SK-N-SH (cell line): ENCODE measurements around the gene LGALS16. TPM values are rescaled to one million over a fixed set of nuclear protein-coding genes. Genes with fewer than 3 reads are reported as not detected.

ENCODE experiments used
- CTCF ChIA-PET: fragments of 300-600, 350-600 bp; formaldehyde crosslinking; extraction: SDS; loops from one replicate; lab custom pipeline; 2021; lab: Yijun Ruan, JAX
- POLR2A ChIA-PET: fragments of 350-600 bp; sonication (Branson Sonifier 250); formaldehyde crosslinking; extraction: SDS; loops from one replicate; lab custom pipeline; 2020; ENCODE audit warnings: antibody characterized with exemption, inconsistent platforms; lab: Yijun Ruan, JAX
- DNase-seq: peaks from one replicate; pipeline ENCODE4 v3.0.0; 2012
- H2AFZ ChIP-seq: fragments of 200-600 bp; sonication (generic); 2 replicates; pipeline ENCODE4 v1.8.1; 2016; ENCODE audit warnings: antibody characterized with exemption, mild to moderate bottlenecking, low read depth
- H3F3A ChIP-seq: fragments of 200-600 bp; sonication (generic); replicated peaks from 2 replicates; pipeline ENCODE3; 2016; ENCODE audit warnings: antibody characterized with exemption, mild to moderate bottlenecking; ENCODE audit not compliant: insufficient read depth
- H3K27ac ChIP-seq, 2 experiments: fragments of 200-500 bp in 1 of 2; fragments of 200-600 bp in 1 of 2; sonication (Bioruptor generic) in 1 of 2; sonication (generic), shearing (Covaris generic) in 1 of 2; 2 replicates each; pipeline versions ENCODE4 v1.5.1 to v1.6.1; 2014 to 2016; ENCODE audit warnings: low read depth in 2 of 2, inconsistent platforms in 1 of 2, low read length in 1 of 2, mild to moderate bottlenecking in 1 of 2, mixed read lengths in 1 of 2
- H3K27me3 ChIP-seq: fragments of 200-600 bp; sonication (generic), shearing (Covaris generic); 2 replicates; pipeline ENCODE4 v1.6.1; 2016; ENCODE audit warnings: mixed run types; ENCODE audit not compliant: insufficient read depth
- H3K36me3 ChIP-seq, 2 experiments: fragments of 200-500 bp in 1 of 2; fragments of 200-600 bp in 1 of 2; sonication (Bioruptor generic) in 1 of 2; sonication (generic) in 1 of 2; replicated peaks in 1 of 2; 2 replicates each; pipeline versions ENCODE3 to v1.5.1; 2014 to 2016; ENCODE audit warnings: low read length in 1 of 2, mild to moderate bottlenecking in 1 of 2; ENCODE audit not compliant: insufficient read depth in 2 of 2, control insufficient read depth in 1 of 2
- H3K4me1 ChIP-seq, 2 experiments: fragments of 200-500 bp in 1 of 2; fragments of 200-600 bp in 1 of 2; sonication (Bioruptor generic) in 1 of 2; sonication (generic), shearing (Covaris generic) in 1 of 2; 2 replicates each; pipeline versions ENCODE4 v1.5.1 to v1.6.1; 2014 to 2016; ENCODE audit warnings: low read depth in 1 of 2, low read length in 1 of 2, mixed run types in 1 of 2; ENCODE audit not compliant: insufficient read depth in 2 of 2, control insufficient read depth in 1 of 2
- H3K4me2 ChIP-seq: fragments of 200-600 bp; sonication (generic), shearing (Covaris generic); 2 replicates; pipeline ENCODE4 v1.6.1; 2017; ENCODE audit warnings: mixed run types
- H3K4me3 ChIP-seq, 2 experiments: fragments of 200-500 bp in 1 of 2; fragments of 200-600 bp in 1 of 2; sonication (Bioruptor generic) in 1 of 2; sonication (generic), shearing (Covaris generic) in 1 of 2; 2 replicates each; pipeline versions ENCODE4 v1.5.1 to v1.8.1; 2014 to 2016; ENCODE audit warnings: low read depth in 2 of 2, inconsistent platforms in 1 of 2, low read length in 1 of 2, mild to moderate bottlenecking in 1 of 2, mixed read lengths in 1 of 2, moderate library complexity in 1 of 2
- H3K79me2 ChIP-seq: fragments of 200-600 bp; sonication (generic); 2 replicates; pipeline ENCODE4 v1.8.1; 2017; ENCODE audit warnings: mild to moderate bottlenecking; ENCODE audit not compliant: insufficient read depth
- H3K9ac ChIP-seq: fragments of 200-600 bp; sonication (generic); 2 replicates; pipeline ENCODE4 v1.6.1; 2017; ENCODE audit warnings: mixed run types
- H3K9me2 ChIP-seq: fragments of 200-600 bp; sonication (generic); 2 replicates; pipeline ENCODE4 v1.6.1; 2017; ENCODE audit warnings: mixed run types
- H3K9me3 ChIP-seq: fragments of 200-600 bp; sonication (generic); 2 replicates; pipeline ENCODE4 v1.6.1; 2017; ENCODE audit warnings: mixed run types, mild to moderate bottlenecking, moderate library complexity
- H4K20me1 ChIP-seq: fragments of 200-600 bp; sonication (generic); 2 replicates; pipeline ENCODE4 v1.6.1; 2017; ENCODE audit warnings: mild to moderate bottlenecking, mixed run types; ENCODE audit not compliant: insufficient read depth
- EZH2phosphoT487 ChIP-seq: fragments of 200-600 bp; sonication (generic); IDR thresholded peaks from 2 replicates; pipeline ENCODE4 v1.6.1; 2017; ENCODE audit warnings: low read depth, mixed run types, mild to moderate bottlenecking, antibody characterized with exemption, moderate library complexity, borderline replicate concordance
- GABPA ChIP-seq: IDR thresholded peaks from 2 replicates; pipeline ENCODE4 v1.4.0; 2012; ENCODE audit warnings: low read depth, mild to moderate bottlenecking
- MXI1 ChIP-seq: IDR thresholded peaks from 2 replicates; pipeline ENCODE4 v1.6.1; 2012; ENCODE audit warnings: mild to moderate bottlenecking, low read depth, low read length, improper control_type of control experiment
- NRF1 ChIP-seq: IDR thresholded peaks from 2 replicates; pipeline ENCODE4 v1.6.1; 2012; ENCODE audit warnings: low read depth, mild to moderate bottlenecking, low read length
- RAD21 ChIP-seq: IDR thresholded peaks from 2 replicates; pipeline ENCODE4 v1.6.1; 2012; ENCODE audit warnings: mild to moderate bottlenecking, low read length
- RCOR1 ChIP-seq: fragments of 150-350 bp; IDR thresholded peaks from 2 replicates; pipeline ENCODE4 v1.6.1; 2017; ENCODE audit warnings: antibody characterized with exemption, low read length
- RXRA ChIP-seq: IDR thresholded peaks from 2 replicates; pipeline ENCODE4 v1.4.0; 2012; ENCODE audit warnings: low read depth, mild to moderate bottlenecking, borderline replicate concordance
- TAF1 ChIP-seq: IDR thresholded peaks from 2 replicates; pipeline ENCODE4 v1.6.1; 2012; ENCODE audit warnings: low read depth, mild to moderate bottlenecking, low read length, moderate library complexity, borderline replicate concordance
- YY1 ChIP-seq: IDR thresholded peaks from 2 replicates; pipeline ENCODE4 v1.4.0; 2012; ENCODE audit warnings: low read depth, mild to moderate bottlenecking
- WGBS: methylation state at CpG from one replicate; pipeline ENCODE4 v1.1.6; 2017; ENCODE audit warnings: low lambda C conversion rate; 5-methylcytosine and 5-hydroxymethylcytosine counted together
- polyA plus RNA-seq, 3 experiments: library from polyadenylated mRNA; depleted of rRNA; stranded (reverse); fragments of >200 nt; gene quantifications; 2 replicates each; pipeline ENCODE4 v1.2.3, GENCODE V29; 2012
- TF ChIP-seq, protein P1 (sequence below): IDR thresholded peaks from 2 replicates; pipeline ENCODE4 v1.4.0; 2012; ENCODE audit warnings: low read depth
- TF ChIP-seq, protein P2 (sequence below): fragments of 200-600 bp; sonication (generic); IDR thresholded peaks from 2 replicates; pipeline ENCODE4 v1.6.1; 2017; ENCODE audit warnings: antibody characterized with exemption, mild to moderate bottlenecking, moderate library complexity

The LGALS16 gene
- polyA plus RNA-seq, 1 of the 3 experiments (the other 2 are of a cell fraction) = not detected

DNA sequence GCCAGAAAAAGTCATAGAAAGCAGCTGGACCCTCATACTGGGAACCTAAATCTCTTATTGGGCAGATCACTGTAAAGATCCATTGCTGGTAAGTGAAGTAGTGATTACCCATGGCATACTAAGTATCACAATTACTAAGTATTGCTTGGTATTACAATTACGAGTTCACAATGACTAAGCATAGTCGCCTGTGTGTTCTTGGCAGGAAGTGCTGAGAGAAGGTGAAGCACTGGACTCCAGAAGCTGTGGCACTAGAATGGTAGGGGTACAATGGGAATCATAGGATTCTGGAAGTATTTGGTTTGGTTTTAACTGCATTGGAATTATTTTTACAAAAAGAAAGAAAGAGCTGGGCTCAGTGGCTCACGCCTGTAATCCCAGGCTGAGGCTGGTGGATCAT, 20.3 kb downstream of the LGALS16 start:
- no peaks in the 10 kb centered on the region for H3F3A ChIP-seq
- ChIA-PET CTCF (interaction anchor here (1.5 to 6.1 kb wide), 2 partner anchors 125 kb away, joined by 8 to 51 read pairs; no protein-coding TSS in a partner anchor), POLR2A (no interaction called here)
- H4K20me1 ChIP-seq = no peaks in the 10 kb centered on the region
- peaks cover 7% of the 10 kb centered on the region; the same call in 1 of the 2 replicates for H3K27me3 ChIP-seq
- TF ChIP-seq RCOR1 (no peak), TAF1 (no peak), MXI1 (no peak), RAD21 (no peak)
- no peak overlapping the region for H3K4me2 ChIP-seq
- H2AFZ ChIP-seq = no peak overlapping the region
- H3K36me3 ChIP-seq = no peaks in the 10 kb centered on the region
- H3K9ac ChIP-seq = no peak overlapping the region
- no peaks in the 10 kb centered on the region for H3K9me2 ChIP-seq
- no peaks in the 10 kb centered on the region for H3K79me2 ChIP-seq
- no peaks in the 10 kb centered on the region for H3K9me3 ChIP-seq
- no peak overlapping the region for H3K27ac ChIP-seq
- H3K4me1 ChIP-seq = no peaks in the 10 kb centered on the region
- DNase-seq = no peak
- 8% methylated on average over 3 of the region's 3 CpGs for WGBS
- no peak overlapping the region for H3K4me3 ChIP-seq

DNA sequence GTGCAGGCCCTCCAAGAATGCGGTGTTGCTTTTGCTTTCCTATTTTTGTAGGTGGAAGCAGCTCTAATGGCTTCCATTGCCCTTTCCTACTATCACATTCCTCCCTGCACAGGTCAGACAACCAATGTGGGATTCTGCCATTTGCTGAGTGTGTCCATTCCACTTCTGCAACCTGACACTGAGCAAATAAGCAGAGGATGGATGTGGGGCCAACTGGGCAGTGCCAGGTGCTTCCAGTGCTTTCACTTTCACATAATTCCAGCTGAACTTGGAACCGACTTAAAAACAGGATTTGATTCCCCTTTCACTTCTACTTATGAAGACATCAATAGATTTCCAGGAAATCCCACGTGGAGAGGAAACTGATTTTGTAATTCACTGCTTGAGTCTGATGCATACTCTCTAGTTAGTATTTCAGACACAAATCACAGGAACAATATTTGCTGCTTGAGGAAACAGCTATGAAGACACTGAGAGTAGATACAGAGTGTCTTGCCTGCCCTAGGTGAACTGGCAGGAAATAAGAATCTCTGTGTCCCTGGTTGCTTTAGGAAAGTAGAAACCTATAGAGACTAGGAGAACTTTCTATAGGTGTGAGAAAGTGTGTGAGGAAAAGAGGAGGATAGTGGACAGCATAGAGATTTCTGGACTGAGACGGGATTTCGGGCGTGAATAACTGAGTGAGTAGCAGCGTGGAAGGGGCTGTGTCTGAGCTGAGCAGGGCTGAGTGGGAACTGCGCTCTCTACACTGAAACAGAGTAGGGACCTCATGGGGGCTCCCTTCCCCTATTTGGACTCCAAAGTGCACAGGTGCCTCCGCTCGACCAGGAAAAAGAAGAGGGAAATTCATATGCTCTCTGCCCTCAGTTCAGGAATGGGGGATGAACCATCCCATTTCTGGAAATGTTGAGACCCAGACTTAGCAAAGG, 22.5 kb downstream of the LGALS16 start:
- H3K36me3 ChIP-seq = no peaks in the 10 kb centered on the region
- peak overlapping the region; percentile 43; the same call in 1 of the 2 replicates for H2AFZ ChIP-seq
- no peaks in the 10 kb centered on the region; the same call in 1 of the 2 replicates for H3K27me3 ChIP-seq
- H4K20me1 ChIP-seq = no peaks in the 10 kb centered on the region
- no peaks in the 10 kb centered on the region for H3F3A ChIP-seq
- H3K4me2 ChIP-seq = peak overlapping the region; percentile 33; the same call in 1 of the 2 replicates
- ChIA-PET CTCF (no interaction called here), POLR2A (no interaction called here)
- H3K4me3 ChIP-seq = peak overlapping the region in 1 of 2 experiments; percentile 17; a peak in 1 of 4 replicates
- no peak for DNase-seq
- no peaks in the 10 kb centered on the region for H3K79me2 ChIP-seq
- H3K9me3 ChIP-seq = no peaks in the 10 kb centered on the region
- no peak overlapping the region for H3K9ac ChIP-seq
- 32% methylated on average over 10 of the region's 10 CpGs for WGBS
- TF ChIP-seq, protein P1, sequence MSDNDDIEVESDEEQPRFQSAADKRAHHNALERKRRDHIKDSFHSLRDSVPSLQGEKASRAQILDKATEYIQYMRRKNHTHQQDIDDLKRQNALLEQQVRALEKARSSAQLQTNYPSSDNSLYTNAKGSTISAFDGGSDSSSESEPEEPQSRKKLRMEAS = no peak
- no peak for TF ChIP-seq NRF1
- no peak for TF ChIP-seq YY1
- no peak for TF ChIP-seq RXRA
- TF ChIP-seq RAD21 = no peak
- TF ChIP-seq GABPA = no peak
- TF ChIP-seq, protein P2, sequence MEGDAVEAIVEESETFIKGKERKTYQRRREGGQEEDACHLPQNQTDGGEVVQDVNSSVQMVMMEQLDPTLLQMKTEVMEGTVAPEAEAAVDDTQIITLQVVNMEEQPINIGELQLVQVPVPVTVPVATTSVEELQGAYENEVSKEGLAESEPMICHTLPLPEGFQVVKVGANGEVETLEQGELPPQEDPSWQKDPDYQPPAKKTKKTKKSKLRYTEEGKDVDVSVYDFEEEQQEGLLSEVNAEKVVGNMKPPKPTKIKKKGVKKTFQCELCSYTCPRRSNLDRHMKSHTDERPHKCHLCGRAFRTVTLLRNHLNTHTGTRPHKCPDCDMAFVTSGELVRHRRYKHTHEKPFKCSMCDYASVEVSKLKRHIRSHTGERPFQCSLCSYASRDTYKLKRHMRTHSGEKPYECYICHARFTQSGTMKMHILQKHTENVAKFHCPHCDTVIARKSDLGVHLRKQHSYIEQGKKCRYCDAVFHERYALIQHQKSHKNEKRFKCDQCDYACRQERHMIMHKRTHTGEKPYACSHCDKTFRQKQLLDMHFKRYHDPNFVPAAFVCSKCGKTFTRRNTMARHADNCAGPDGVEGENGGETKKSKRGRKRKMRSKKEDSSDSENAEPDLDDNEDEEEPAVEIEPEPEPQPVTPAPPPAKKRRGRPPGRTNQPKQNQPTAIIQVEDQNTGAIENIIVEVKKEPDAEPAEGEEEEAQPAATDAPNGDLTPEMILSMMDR = no peak
- TF ChIP-seq EZH2phosphoT487 = no peak
- H3K4me1 ChIP-seq = no peaks in the 10 kb centered on the region
- no peaks in the 10 kb centered on the region for H3K9me2 ChIP-seq
- H3K27ac ChIP-seq = no peak overlapping the region
